HG03108 (cell line): Measurements from ENCODE around the gene NLGN4X.

Experiments used
- ATAC-seq: cut with Tn5 transposase; IDR thresholded peaks from one replicate; pipeline ENCODE4 v1.9.1; 2021; ENCODE audit warnings: moderate library complexity; ENCODE audit not compliant: unreplicated experiment

NLGN4X gene

GRCh38 chrX:5876984-5877596, 351.6 kb downstream of the NLGN4X start:
- ATAC-seq = no peak

GRCh38 chrX:5870238-5870637, 358.4 kb downstream of the NLGN4X start:
- ATAC-seq = no peak

GRCh38 chrX:5869786-5870185, 358.9 kb downstream of the NLGN4X start:
- no peak for ATAC-seq

- no peak for ATAC-seq
Observed at GRCh38 chrX:5867778-5868177, 360.9 kb downstream of the NLGN4X start.

GRCh38 chrX:5857232-5857631, 371.4 kb downstream of the NLGN4X start:
- ATAC-seq = no peak

GRCh38 chrX:5852941-5853340, 375.7 kb downstream of the NLGN4X start:
- no peak for ATAC-seq

- no peak for ATAC-seq
Observed at GRCh38 chrX:5842601-5843000, 386.1 kb downstream of the NLGN4X start.
